Esophagus squamous epithelium (tissue), 4 donors: ENCODE results near the gene DGKQ.
"Not testable (repeated sequence)": the region's sequence is repeated elsewhere in the genome, so short reads cannot be mapped to it uniquely, and the experiment has no call there.

Source experiments
- CTCF ChIP-seq, 6 experiments: fragments of 450-650 bp in 4 of 6; fragments of 200-600 bp in 2 of 6; sonication (generic) in 2 of 6; IDR thresholded peaks; one replicate each; pipeline ENCODE4 v1.5.1; 2016 to 2019; ENCODE audit warnings: antibody characterized with exemption in 6 of 6, mild to moderate bottlenecking in 4 of 6, moderate library complexity in 4 of 6
- POLR2A ChIP-seq, 4 donors: fragments of 450-650 bp; IDR thresholded peaks; one replicate each; pipeline ENCODE4 v1.6.1; 2017; ENCODE audit warnings: antibody characterized with exemption in 4 of 4, mild to moderate bottlenecking in 4 of 4, moderate library complexity in 3 of 4

- not testable (repeated sequence) for TF ChIP-seq CTCF, POLR2A (IDR thresholded peaks at IDR 0.05)
These were observed 26.0 kb upstream of the DGKQ start for GRCh38 chr4:999240-999863.
